GM21619 (cell line): ENCODE data around the gene POLR3B.

ENCODE experiments used
- ATAC-seq: cut with Tn5 transposase; IDR thresholded peaks from one replicate; pipeline ENCODE4 v1.9.1; 2021; ENCODE audit not compliant: unreplicated experiment

The POLR3B gene

GRCh38 chr12:106412563-106412962 is 55.0 kb downstream of the POLR3B start:
- ATAC-seq: no peak

- ATAC-seq: no peak
These were observed 57.6 kb downstream of the POLR3B start for GRCh38 chr12:106415134-106415533.

- no peak for ATAC-seq
These were observed 58.7 kb downstream of the POLR3B start for GRCh38 chr12:106416273-106416672.

- ATAC-seq: no peak
These were observed 60.7 kb downstream of the POLR3B start for GRCh38 chr12:106417926-106418910.

- no peak for ATAC-seq
These were observed 61.4 kb downstream of the POLR3B start for GRCh38 chr12:106418970-106419369.

GRCh38 chr12:106423291-106423690 is 65.7 kb downstream of the POLR3B start:
- ATAC-seq: no peak

GRCh38 chr12:106425061-106425702 is 67.6 kb downstream of the POLR3B start:
- no peak for ATAC-seq

GRCh38 chr12:106427917-106428316 is 70.4 kb downstream of the POLR3B start:
- ATAC-seq: no peak

GRCh38 chr12:106428384-106428783 is 70.8 kb downstream of the POLR3B start:
- ATAC-seq: no peak

GRCh38 chr12:106429043-106429552 is 71.5 kb downstream of the POLR3B start:
- ATAC-seq: no peak

GRCh38 chr12:106429636-106430035 is 72.1 kb downstream of the POLR3B start:
- ATAC-seq: no peak

GRCh38 chr12:106431839-106432411 is 74.4 kb downstream of the POLR3B start:
- ATAC-seq: no peak

- ATAC-seq: no peak
These were observed 75.5 kb downstream of the POLR3B start for GRCh38 chr12:106433055-106433454.

GRCh38 chr12:106434526-106434925 is 77.0 kb downstream of the POLR3B start:
- ATAC-seq: no peak

- ATAC-seq: no peak
These were observed 78.6 kb downstream of the POLR3B start for GRCh38 chr12:106436164-106436563.

- ATAC-seq: no peak
These were observed 85.0 kb downstream of the POLR3B start for GRCh38 chr12:106442575-106442974.

GRCh38 chr12:106445053-106445452 is 87.5 kb downstream of the POLR3B start:
- ATAC-seq: no peak

GRCh38 chr12:106445959-106446358 is 88.4 kb downstream of the POLR3B start:
- no peak for ATAC-seq

- no peak for ATAC-seq
These were observed 89.0 kb downstream of the POLR3B start for GRCh38 chr12:106446419-106447092.

- no peak for ATAC-seq
These were observed 94.8 kb downstream of the POLR3B start for GRCh38 chr12:106452309-106452708.

- ATAC-seq: no peak
These were observed 97.6 kb downstream of the POLR3B start for GRCh38 chr12:106455111-106455510.
